GM19351 (cell line): ENCODE results near the gene STBD1.
"Not testable (repeated sequence)": the region's sequence is repeated elsewhere in the genome, so short reads cannot be mapped to it uniquely, and the experiment has no call there.

Experiments
- ATAC-seq: cut with Tn5 transposase; IDR thresholded peaks from one replicate; pipeline ENCODE4 v1.9.1; 2021; ENCODE audit warnings: mild to moderate bottlenecking, moderate library complexity; ENCODE audit not compliant: unreplicated experiment

The STBD1 gene

GRCh38 chr4:76305971-76306881 lies at the start of gene STBD1:
Gene STBD1, plus strand, starts transcription at chr4:76306733. Its CDS starts 37 bp downstream, at chr4:76306770.
- ATAC-seq = no peak

DNA sequence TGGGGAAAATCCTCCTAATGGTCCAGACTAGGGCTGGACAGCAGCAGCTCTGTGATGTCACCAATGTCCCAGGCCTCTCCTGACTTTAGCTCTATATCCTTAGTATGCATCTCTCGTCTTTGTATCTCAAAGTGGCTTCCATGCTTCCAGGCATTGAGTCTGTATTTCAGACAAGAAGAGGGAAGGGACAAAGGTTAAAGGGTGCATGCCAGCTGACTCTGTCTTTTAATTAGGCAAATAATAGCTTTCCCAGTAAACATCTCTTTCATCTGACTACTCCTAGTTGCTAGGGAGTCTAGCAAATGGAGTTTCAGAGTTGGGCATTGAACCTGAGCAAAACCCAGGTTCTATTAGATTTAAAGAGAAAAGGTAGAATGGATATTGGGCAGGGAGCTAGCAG lies 49.6 kb upstream of the STBD1 start:
- no peak for ATAC-seq

GRCh38 chr4:76257824-76258223 lies 48.7 kb upstream of the STBD1 start:
- ATAC-seq = no peak

DNA sequence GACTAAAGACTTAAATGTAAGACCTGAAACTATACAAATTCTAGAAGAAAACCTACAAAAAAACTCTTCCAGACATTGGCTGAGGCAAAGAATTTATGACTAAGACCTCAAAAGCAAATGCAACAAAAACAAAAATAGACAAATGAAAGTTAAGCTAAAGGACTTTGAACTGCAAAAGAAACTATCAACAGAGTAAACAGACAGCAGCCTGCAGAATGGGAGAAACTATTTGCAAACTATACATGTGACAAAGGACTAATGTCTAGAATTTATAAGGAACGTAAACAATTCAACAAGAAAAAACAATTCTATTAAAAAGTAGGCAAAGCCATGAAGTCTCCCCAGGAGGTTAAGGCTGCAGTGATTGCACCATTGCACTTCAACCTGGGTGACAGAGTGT lies 46.0 kb upstream of the STBD1 start:
- no peak for ATAC-seq

DNA sequence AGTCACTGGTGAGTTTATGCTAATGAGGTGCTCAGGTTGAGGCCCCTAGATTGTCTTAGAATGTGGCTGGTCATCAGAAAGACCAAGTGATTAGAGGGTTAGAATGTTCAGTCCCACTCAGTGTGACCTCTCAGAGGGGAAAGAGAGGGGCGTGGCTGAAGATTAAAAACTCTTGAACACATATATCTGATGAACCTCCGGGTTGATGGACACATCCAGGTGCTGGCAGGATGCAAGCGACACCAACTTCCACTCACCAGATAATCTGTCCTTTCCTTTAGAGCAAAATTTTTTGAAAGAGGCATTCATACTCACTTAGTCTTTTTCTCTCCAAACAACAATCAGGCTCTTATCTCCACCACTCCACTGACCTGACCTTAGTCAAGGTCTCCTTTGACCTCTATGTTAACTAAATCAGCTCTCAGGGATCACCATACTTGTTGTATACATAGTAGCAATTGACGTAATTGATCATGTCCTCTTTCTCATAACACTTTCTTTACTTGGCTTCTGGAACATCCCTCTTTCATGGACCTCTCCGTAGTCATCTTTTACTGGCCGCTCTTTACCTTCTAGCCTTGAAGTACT lies 40.8 kb upstream of the STBD1 start:
- ATAC-seq = no peak

GRCh38 chr4:76266627-76267026 lies 39.9 kb upstream of the STBD1 start:
- ATAC-seq = no peak

GRCh38 chr4:76267811-76268210 lies 38.7 kb upstream of the STBD1 start:
- no peak for ATAC-seq

- ATAC-seq = no peak
Measured at GRCh38 chr4:76270244-76271175, 36.0 kb upstream of the STBD1 start.

GRCh38 chr4:76271248-76271647 lies 35.3 kb upstream of the STBD1 start:
- no peak for ATAC-seq

DNA sequence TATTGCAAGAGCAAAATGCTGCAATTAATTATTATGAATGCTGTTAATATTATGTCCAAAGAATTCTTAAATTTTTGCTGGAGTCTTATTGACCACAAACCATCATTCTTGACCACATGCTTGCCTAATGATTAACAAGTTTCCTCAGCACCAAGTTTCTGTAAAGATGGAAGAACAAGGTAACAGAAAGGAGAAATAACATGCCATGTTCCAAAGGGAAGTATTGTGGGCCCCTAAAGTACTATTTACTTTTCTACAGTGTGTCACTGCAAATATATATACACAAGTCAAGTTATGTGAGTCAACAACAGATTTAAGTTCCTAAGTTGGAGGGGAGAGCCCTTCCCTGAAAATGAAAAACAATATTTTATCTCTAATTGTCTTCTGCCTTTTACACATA lies 34.5 kb upstream of the STBD1 start:
- no peak for ATAC-seq

- no peak for ATAC-seq
Measured at GRCh38 chr4:76272582-76272981, 34.0 kb upstream of the STBD1 start.

DNA sequence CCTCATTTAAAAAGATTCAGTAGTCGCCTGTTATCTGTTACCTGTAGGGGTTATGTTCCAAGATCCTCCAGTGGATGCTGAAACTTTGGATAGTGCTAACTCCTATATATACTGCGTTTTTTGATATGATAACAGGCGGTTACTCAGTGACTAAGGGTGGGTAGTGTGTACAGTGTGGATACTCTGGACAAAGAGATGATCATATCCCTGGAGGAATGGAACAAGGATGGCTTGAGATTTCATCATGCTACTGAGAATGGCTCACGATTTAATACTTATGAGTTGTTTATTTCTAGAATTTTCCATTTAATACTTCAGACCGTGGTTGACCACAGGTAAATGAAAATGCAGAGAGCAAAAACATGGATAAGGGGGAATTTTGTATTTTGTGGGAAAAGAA lies 33.5 kb upstream of the STBD1 start:
- no peak for ATAC-seq

DNA sequence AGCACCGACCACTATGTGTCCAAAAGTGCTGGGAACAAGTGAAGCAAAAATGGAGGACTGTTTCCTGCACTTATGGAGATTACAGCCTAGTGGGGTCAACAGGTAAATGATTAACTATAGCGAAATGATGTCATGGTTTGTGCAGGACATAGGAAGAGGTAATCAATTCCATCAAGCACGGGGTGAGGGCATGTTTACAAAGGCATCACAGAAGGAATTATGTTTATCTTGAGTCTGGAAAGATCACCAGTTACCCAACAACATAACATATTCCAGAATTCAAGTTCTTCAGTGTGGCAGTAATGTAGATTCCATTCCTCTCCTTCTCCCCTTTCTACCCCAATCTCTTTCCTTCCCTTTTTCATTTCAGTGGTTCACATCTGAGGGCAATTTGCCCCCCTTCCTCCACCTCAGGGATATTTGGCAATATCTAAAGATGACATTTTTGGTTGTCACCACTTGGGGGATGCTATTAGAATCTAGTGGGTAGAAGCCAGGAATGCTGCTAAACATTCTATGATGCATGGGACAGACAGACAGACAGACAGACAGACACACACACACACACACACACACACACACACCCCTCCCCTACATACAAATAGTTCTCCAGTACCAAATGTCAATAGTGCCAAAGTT lies 30.9 kb upstream of the STBD1 start:
- ATAC-seq = no peak

DNA sequence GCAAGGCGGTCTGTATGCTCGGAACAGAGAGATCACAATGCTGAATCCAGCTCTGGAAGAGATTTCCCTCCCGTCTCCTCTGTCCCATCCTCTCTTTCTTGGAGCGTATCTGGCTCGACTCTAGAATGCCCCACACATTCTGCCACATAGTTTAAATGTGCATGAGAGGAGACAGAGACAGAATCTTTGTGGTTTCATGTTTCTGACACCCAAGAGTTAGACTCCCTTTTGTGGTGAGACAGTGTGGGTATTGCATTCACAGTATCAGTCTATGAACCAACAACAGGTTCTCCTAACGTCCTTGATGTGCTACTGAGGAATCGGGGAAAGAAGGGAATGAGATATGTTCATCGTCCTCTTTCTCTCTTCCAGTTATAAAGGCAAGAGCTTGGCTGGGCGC lies 29.7 kb upstream of the STBD1 start:
- no peak for ATAC-seq

GRCh38 chr4:76277667-76278066 lies 28.9 kb upstream of the STBD1 start:
- ATAC-seq = no peak

DNA sequence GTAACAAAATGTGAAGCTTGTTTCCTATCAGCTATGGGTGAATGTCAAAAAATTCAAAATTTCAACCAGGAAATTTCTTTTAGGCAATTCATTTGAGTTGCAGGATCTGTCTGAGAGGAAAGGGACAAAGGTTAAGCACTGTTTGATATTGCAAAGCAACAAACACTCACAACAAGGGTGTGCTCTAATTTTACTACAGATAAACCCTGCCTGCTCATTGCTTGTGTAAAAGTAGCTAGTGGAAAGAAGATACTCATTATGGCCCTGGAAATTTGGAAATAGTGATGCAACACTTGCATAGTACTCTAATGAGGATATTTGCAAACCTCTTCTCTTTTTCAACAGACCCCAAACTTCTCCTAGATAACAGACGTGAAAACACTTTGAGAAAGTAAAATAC lies 27.9 kb upstream of the STBD1 start:
- no peak for ATAC-seq

- ATAC-seq = no peak
Measured at GRCh38 chr4:76279462-76279861, 27.1 kb upstream of the STBD1 start.

- ATAC-seq = no peak
Measured at GRCh38 chr4:76280488-76281441, 25.8 kb upstream of the STBD1 start.

DNA sequence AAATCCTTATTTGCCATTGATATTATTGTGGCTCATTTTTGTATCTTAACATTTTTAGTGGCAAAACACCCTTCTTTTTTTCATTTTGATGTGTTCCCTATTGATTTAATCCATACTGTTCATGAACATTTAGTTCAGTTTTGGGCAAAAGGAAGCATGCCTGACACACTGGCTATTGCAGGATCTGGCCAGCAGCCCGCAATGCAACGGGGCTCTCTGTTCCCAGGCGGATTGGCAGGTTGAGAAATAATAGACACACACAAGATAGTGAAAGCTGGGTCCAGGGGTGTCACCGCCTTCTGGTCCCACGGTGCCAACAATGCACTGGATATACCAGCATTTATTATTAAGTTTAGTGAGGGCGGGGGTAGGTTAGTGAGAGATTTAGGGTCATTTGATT lies 24.9 kb upstream of the STBD1 start:
- ATAC-seq = not testable (repeated sequence)
